Adrenal gland (tissue), 5 donors: ENCODE results near the gene KCNJ14.

Source experiments
- CTCF ChIP-seq, 6 experiments: fragments of 450-650 bp in 4 of 6; fragments of 200-600 bp in 2 of 6; sonication (generic) in 1 of 6; IDR thresholded peaks; 1 replicate in 5 of 6; 2 replicates in 1 of 6; pipeline versions ENCODE4 v1.5.1 to v1.8.0; 2016 to 2021; ENCODE audit warnings: antibody characterized with exemption in 6 of 6, mild to moderate bottlenecking in 2 of 6, moderate library complexity in 1 of 6
- POLR2A ChIP-seq, 2 donors: fragments of 450-650 bp; IDR thresholded peaks; one replicate each; pipeline ENCODE4 v1.6.1; 2017; ENCODE audit warnings: antibody characterized with exemption in 2 of 2, mild to moderate bottlenecking in 2 of 2, moderate library complexity in 1 of 2
- donor health status: DM: no; HTN: no; CAD: no.

GRCh38 chr19:48413879-48414587 is 41.3 kb upstream of the KCNJ14 start:
- TF ChIP-seq CTCF (IDR thresholded peaks at IDR 0.05) (no peak), POLR2A (IDR thresholded peaks at IDR 0.05) (no peak)
